ENCODE measurements around the gene ZP3.
"Not testable (repeated sequence)": the region's sequence is repeated elsewhere in the genome, so short reads cannot be mapped to it uniquely, and the experiment has no call there.

ZP3 gene

GRCh38 chr7:76487969-76488368, 63.2 kb downstream of the ZP3 start:
- not testable (repeated sequence) for DNase-seq

All from activated CD4-positive, alpha-beta T cell treated with anti-CD3 and anti-CD28 coated beads, Interleukin-2, amount 50 U/mL, for 48 hours (primary cell).